ENCODE data around the gene HS2ST1.

The HS2ST1 gene

DNA sequence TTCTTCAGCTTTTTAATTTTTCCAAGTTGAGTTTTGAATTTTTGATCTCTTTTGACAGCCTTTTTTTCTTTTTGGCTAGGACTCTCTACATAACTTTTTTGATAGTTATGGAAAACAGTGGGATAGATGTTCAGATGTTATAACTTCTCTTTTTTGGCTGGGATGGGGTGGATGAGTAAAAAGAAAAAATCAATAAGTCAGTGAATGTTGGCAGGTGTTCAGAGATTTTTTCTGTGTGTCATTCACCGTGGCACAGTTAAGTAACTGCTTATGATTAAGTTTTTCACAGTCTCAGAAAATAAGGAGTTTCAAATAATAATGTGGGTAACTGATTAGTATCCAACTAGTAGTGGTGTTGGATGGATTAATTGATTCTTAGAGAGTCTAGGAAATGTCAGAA, 24.0 kb downstream of the HS2ST1 start:
- H3K36me3 ChIP-seq (ENCODE audit: control insufficient read depth in 2 of 2, insufficient read depth in 1 of 2, low read length in 2 of 2), result no peaks in the 10 kb centered on the region
- H3K27ac ChIP-seq (ENCODE audit: extremely low read depth, low read depth, low read length), result no peak overlapping the region
- peaks cover 15% of the 10 kb centered on the region; the same call in 1 of the 2 replicates for H3K4me1 ChIP-seq (ENCODE audit: control insufficient read depth, insufficient read depth, low read length)
- H3K9me3 ChIP-seq (ENCODE audit: control insufficient read depth, insufficient read depth, low read depth, low read length), result no peaks in the 10 kb centered on the region
- ChIA-PET POLR2A (no interaction called here), CTCF (interaction anchor here (0.6 kb wide), 1 partner anchor 1050 kb away, joined by 4 read pairs; no protein-coding TSS in a partner anchor)
- no peak overlapping the region for H3K4me3 ChIP-seq (ENCODE audit: low read depth, low read length)
- TF ChIP-seq IKZF3 (tag by site-specific recombination; IDR thresholded peaks at IDR 0.05) (0 out of 2 replicates have a peak, but pooled peaks have one; percentile 14), ZNF366 (tag by site-specific recombination; conservative IDR thresholded peaks at IDR 0.05) (0 out of 2 replicates have a peak, but pooled peaks have one; percentile 17), ZNF184 (tag by site-specific recombination; IDR thresholded peaks at IDR 0.05) (0 out of 2 replicates have a peak, but pooled peaks have one; percentile 40), ZNF549 (tag by site-specific recombination; IDR thresholded peaks at IDR 0.05) (no peak)
- TF ChIP-seq, protein P1, sequence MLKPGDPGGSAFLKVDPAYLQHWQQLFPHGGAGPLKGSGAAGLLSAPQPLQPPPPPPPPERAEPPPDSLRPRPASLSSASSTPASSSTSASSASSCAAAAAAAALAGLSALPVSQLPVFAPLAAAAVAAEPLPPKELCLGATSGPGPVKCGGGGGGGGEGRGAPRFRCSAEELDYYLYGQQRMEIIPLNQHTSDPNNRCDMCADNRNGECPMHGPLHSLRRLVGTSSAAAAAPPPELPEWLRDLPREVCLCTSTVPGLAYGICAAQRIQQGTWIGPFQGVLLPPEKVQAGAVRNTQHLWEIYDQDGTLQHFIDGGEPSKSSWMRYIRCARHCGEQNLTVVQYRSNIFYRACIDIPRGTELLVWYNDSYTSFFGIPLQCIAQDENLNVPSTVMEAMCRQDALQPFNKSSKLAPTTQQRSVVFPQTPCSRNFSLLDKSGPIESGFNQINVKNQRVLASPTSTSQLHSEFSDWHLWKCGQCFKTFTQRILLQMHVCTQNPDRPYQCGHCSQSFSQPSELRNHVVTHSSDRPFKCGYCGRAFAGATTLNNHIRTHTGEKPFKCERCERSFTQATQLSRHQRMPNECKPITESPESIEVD (tag by site-specific recombination; IDR thresholded peaks at IDR 0.05), result peak; percentile 37

DNA sequence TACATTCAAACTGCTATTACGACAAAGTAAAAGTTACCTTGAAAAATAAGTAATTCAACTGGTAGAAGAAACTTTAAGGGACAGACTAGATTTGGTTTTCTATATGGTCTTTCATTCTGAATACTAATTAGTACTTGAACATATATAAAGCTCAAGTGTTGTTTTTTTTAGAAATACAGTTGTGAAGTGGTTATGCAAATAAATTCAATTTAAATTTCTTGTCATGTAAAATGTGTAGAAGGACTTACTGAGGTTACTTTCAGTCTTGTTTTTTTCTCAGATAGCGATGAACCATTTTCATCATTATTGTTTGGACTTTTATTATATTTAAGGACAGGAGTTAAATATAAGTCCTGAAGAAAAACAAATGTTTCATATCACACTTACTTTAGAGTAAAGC, 24.4 kb downstream of the HS2ST1 start:
- TF ChIP-seq ZFP37 (tag by site-specific recombination; IDR thresholded peaks at IDR 0.05), result no peak
- no peak for TF ChIP-seq SP3 (tag by site-specific recombination; IDR thresholded peaks at IDR 0.05)
- no peak for TF ChIP-seq ZNF24 (tag by site-specific recombination; IDR thresholded peaks at IDR 0.05)
- no peak for TF ChIP-seq ZFP3 (tag by site-specific recombination; IDR thresholded peaks at IDR 0.05; ENCODE audit: low read depth)
- no peak for TF ChIP-seq ZNF501 (tag by site-specific recombination; IDR thresholded peaks at IDR 0.05)
- no peak for TF ChIP-seq ZNF544 (tag by site-specific recombination; IDR thresholded peaks at IDR 0.05)
- TF ChIP-seq ZNF335 (tag by site-specific recombination; conservative IDR thresholded peaks at IDR 0.05), result no peak
- TF ChIP-seq ZNF473 (tag by site-specific recombination; IDR thresholded peaks at IDR 0.05), result no peak
- no peak for TF ChIP-seq OSR2 (tag by site-specific recombination; IDR thresholded peaks at IDR 0.05)
- TF ChIP-seq ZFP69B (tag by site-specific recombination; IDR thresholded peaks at IDR 0.05), result no peak
- no peak for TF ChIP-seq ZNF175 (tag by site-specific recombination; IDR thresholded peaks at IDR 0.05)
- no peak for TF ChIP-seq ZNF2 (tag by site-specific recombination; IDR thresholded peaks at IDR 0.05)
- TF ChIP-seq ZNF214 (tag by site-specific recombination; IDR thresholded peaks at IDR 0.05; ENCODE audit: borderline replicate concordance), result no peak
- no peak overlapping the region for H3K27ac ChIP-seq (ENCODE audit: extremely low read depth, low read depth, low read length)
- H3K36me3 ChIP-seq (ENCODE audit: control insufficient read depth in 2 of 2, insufficient read depth in 1 of 2, low read length in 2 of 2), result no peaks in the 10 kb centered on the region
- H3K4me3 ChIP-seq (ENCODE audit: low read depth, low read length), result no peak overlapping the region
- ChIA-PET POLR2A (no interaction called here), CTCF (interaction anchor here (0.6 kb wide), 1 partner anchor 1049 kb away, joined by 4 read pairs; no protein-coding TSS in a partner anchor)
- peaks cover 14% of the 10 kb centered on the region; the same call in 1 of the 2 replicates for H3K4me1 ChIP-seq (ENCODE audit: control insufficient read depth, insufficient read depth, low read length)
- no peaks in the 10 kb centered on the region for H3K9me3 ChIP-seq (ENCODE audit: control insufficient read depth, insufficient read depth, low read depth, low read length)

DNA sequence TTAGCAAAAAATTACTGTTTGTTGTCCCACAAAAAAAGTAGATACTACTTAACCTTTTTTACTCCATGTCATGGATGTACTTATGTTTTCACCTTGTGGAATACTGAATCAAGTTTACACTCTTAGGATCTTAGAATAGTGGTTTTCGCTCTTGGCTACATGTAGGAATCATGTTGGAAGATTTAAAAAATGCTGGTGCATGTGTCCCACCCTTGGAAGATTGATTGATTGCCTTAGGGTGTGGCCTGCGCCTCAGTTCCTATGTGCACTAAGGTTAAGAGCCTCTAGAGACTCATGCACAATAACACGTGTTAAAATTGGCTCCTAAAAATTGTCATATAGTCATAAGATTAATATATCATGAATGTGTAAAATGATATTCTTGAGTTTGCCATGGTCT, 25.0 kb downstream of the HS2ST1 start:
- Histone ChIP-seq H3K9me3 (ENCODE audit: control insufficient read depth, insufficient read depth, low read depth, low read length) (no peaks in the 10 kb centered on the region), H3K4me1 (ENCODE audit: control insufficient read depth, insufficient read depth, low read length) (peaks cover 14% of the 10 kb centered on the region; the same call in 1 of the 2 replicates), H3K4me3 (ENCODE audit: low read depth, low read length) (no peak overlapping the region), H3K36me3 (ENCODE audit: control insufficient read depth in 2 of 2, insufficient read depth in 1 of 2, low read length in 2 of 2) (no peaks in the 10 kb centered on the region), H3K27ac (ENCODE audit: extremely low read depth, low read depth, low read length) (no peak overlapping the region)
- CTCF ChIA-PET, result interaction anchor here (0.6 to 0.8 kb wide), 2 partner anchors 93 to 145 kb away, joined by 4 to 5 read pairs; no protein-coding TSS in a partner anchor
- TF ChIP-seq, protein P2, sequence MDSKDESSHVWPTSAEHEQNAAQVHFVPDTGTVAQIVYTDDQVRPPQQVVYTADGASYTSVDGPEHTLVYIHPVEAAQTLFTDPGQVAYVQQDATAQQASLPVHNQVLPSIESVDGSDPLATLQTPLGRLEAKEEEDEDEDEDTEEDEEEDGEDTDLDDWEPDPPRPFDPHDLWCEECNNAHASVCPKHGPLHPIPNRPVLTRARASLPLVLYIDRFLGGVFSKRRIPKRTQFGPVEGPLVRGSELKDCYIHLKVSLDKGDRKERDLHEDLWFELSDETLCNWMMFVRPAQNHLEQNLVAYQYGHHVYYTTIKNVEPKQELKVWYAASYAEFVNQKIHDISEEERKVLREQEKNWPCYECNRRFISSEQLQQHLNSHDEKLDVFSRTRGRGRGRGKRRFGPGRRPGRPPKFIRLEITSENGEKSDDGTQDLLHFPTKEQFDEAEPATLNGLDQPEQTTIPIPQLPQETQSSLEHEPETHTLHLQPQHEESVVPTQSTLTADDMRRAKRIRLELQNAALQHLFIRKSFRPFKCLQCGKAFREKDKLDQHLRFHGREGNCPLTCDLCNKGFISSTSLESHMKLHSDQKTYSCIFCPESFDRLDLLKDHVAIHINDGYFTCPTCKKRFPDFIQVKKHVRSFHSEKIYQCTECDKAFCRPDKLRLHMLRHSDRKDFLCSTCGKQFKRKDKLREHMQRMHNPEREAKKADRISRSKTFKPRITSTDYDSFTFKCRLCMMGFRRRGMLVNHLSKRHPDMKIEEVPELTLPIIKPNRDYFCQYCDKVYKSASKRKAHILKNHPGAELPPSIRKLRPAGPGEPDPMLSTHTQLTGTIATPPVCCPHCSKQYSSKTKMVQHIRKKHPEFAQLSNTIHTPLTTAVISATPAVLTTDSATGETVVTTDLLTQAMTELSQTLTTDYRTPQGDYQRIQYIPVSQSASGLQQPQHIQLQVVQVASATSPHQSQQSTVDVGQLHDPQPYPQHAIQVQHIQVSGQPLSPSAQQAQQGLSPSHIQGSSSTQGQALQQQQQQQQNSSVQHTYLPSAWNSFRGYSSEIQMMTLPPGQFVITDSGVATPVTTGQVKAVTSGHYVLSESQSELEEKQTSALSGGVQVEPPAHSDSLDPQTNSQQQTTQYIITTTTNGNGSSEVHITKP (tag by site-specific recombination; IDR thresholded peaks at IDR 0.05), result no peak
- TF ChIP-seq, protein P3, sequence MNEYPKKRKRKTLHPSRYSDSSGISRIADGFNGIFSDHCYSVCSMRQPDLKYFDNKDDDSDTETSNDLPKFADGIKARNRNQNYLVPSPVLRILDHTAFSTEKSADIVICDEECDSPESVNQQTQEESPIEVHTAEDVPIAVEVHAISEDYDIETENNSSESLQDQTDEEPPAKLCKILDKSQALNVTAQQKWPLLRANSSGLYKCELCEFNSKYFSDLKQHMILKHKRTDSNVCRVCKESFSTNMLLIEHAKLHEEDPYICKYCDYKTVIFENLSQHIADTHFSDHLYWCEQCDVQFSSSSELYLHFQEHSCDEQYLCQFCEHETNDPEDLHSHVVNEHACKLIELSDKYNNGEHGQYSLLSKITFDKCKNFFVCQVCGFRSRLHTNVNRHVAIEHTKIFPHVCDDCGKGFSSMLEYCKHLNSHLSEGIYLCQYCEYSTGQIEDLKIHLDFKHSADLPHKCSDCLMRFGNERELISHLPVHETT (tag by site-specific recombination; IDR thresholded peaks at IDR 0.05), result no peak
- TF ChIP-seq, protein P1 (tag by site-specific recombination; IDR thresholded peaks at IDR 0.05), result peak; percentile 63
- no peak for TF ChIP-seq ZNF791 (tag by site-specific recombination; IDR thresholded peaks at IDR 0.05)
- TF ChIP-seq ZXDB (tag by site-specific recombination; IDR thresholded peaks at IDR 0.05), result no peak
- TF ChIP-seq FEZF1 (tag by site-specific recombination; IDR thresholded peaks at IDR 0.05), result no peak
- POLR2A ChIA-PET, result no interaction called here
